B cell (primary cell): ENCODE results near the gene CTNNA2.

ENCODE experiments used
- EZH2 ChIP-seq: IDR thresholded peaks from 2 replicates; pipeline ENCODE4 v1.6.1; 2012; ENCODE audit warnings: borderline replicate concordance, low read depth, mild to moderate bottlenecking, moderate library complexity, low read length; ENCODE audit not compliant: insufficient read depth, poor library complexity, severe bottlenecking
- TF ChIP-seq, protein P1 (sequence below): fragments of 200-600 bp; IDR thresholded peaks from one replicate; pipeline ENCODE4 v1.8.0; 2022; ENCODE audit warnings: antibody characterized with exemption, mild to moderate bottlenecking

DNA sequence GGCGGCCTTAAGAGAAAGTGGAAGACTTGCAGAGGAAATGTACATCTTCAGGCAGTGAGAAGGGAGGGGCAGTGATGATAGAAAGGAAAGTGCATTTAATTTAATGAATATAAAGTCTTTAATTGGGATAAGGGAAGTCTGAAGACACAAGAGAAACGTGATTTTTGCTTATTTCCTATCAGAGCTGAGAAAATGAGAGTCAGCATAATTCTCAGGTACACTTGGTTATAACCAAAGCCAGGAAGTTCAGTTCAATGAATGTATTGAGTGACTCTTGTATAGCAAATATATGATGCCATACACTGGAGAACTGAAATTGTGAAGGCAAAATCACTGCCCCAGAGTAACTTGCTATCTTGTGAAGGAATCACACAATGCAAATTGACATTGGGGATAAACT lies 535.4 kb downstream of the CTNNA2 start:
- TF ChIP-seq, protein P1, sequence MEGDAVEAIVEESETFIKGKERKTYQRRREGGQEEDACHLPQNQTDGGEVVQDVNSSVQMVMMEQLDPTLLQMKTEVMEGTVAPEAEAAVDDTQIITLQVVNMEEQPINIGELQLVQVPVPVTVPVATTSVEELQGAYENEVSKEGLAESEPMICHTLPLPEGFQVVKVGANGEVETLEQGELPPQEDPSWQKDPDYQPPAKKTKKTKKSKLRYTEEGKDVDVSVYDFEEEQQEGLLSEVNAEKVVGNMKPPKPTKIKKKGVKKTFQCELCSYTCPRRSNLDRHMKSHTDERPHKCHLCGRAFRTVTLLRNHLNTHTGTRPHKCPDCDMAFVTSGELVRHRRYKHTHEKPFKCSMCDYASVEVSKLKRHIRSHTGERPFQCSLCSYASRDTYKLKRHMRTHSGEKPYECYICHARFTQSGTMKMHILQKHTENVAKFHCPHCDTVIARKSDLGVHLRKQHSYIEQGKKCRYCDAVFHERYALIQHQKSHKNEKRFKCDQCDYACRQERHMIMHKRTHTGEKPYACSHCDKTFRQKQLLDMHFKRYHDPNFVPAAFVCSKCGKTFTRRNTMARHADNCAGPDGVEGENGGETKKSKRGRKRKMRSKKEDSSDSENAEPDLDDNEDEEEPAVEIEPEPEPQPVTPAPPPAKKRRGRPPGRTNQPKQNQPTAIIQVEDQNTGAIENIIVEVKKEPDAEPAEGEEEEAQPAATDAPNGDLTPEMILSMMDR, result no peak
- no peak for TF ChIP-seq EZH2
